Stimulated activated CD4-positive, alpha-beta T cell treated with anti-CD3 and anti-CD28 coated beads, Interleukin-15, amount 100 ng/mL, for 24 hours (primary cell): Measurements from ENCODE around the gene ZNF700.
"Not testable (repeated sequence)": the region's sequence is repeated elsewhere in the genome, so short reads cannot be mapped to it uniquely, and the experiment has no call there.

Experiments used
- DNase-seq: peaks from one replicate; pipeline ENCODE4 v3.0.0-alpha.2; 2020

ZNF700 gene

DNA sequence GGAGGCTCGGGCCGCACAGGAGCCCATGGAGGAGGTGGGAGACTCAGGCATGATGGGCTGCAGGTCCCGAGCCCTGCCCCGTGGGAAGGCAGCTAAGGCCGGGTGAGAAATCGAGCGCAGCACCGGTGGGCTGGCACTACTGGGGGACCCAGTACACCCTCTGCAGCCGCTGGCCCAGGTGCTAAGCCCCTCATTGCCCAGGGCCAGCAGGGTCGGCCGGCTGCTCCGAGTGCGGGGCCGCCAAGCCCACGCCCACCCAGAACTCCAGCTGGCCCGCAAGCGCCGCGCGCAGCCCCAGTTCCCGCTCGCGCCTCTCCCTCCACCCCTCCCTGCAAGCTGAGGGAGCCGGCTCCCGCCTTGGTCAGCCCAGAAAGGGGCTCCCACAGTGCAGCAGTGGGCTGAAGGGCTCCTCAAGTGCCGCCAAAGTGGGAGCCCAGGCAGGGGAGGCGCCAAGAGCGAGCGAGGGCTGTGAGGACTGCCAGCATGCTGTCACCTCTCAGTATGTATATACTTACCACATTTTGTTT is 16.5 kb downstream of the ZNF700 start:
- DNase-seq: not testable (repeated sequence)

DNA sequence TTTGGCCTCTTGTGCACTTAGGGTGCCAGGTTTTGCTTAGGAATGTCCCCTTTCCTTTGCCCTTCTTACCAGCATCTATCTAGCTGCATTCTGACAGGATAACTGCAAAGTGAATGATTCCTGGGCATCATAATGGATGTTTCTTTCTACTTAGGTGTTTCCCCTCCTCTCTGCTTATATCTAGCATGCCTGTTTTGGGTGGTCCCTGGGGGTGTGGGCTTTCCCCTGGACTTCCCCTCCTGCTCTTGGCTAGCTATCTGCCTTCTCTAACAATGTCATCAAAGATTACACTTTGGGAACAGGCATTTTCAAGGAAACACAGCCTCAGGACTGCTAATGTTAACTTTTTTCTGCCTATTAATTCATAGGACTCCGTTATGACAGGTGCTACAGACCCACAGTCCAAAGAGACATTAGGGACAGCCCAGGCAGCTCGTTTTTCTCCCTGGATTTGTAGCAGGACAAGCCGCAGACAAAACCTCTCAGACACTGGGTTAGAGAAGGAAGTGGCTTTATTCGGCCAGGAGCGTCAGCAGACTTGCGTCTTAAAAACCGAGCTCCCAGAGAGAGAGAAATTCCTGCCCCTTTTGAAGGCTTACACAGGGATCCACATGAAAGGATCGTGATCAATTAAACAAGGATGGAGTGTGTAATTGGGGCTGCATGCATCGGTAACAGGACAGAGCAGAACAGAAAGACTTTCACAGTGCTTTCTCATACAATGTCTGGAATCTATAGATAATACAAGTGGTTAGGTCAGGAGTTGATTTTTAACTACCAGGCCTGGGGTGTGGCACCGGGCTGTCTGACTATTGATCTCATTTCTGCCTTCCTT is 17.3 kb downstream of the ZNF700 start:
- DNase-seq: no peak

DNA sequence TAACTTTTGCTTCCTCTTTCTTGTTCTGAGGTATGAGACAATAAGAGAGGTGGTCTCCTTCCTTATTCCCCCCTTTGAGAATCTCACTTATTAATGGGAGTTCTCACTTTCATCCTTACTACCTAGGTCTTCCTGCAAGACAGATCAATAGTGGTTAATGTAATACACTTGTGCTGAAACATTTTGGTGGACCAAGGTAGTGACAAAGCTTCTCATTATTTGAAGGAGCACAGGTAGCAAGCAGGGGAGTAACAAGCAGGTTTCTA is 17.9 kb downstream of the ZNF700 start:
- DNase-seq: no peak

DNA sequence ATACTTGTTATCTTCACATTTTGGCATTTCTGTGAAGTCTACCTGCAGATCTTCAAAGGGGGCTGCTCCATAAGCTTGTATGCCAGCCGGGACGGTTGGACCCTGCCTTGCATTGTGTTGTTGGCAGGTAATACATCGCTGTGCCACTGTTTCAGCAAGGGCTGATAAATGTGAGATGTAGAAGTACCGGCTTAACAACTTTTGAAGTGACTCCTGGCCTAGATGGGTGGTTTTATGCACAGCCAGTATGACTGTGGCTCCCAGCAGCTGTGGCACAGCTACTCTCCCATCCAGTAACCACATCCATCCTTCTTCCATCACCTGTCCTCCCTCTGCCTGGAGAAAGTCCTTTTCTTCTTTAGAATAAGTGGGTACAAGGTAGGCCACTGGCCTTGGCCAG is 19.7 kb downstream of the ZNF700 start:
- no peak for DNase-seq

DNA sequence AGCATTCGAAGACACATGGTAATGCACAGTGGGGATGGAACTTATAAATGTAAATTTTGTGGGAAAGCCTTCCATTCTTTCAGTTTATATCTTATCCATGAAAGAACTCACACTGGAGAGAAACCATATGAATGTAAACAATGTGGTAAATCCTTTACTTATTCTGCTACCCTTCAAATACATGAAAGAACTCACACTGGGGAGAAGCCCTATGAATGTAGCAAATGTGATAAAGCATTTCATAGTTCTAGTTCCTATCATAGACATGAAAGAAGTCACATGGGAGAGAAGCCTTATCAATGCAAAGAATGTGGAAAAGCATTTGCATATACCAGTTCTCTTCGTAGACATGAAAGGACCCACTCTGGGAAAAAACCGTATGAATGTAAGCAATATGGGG is 23.7 kb downstream of the ZNF700 start:
- DNase-seq: no peak

DNA sequence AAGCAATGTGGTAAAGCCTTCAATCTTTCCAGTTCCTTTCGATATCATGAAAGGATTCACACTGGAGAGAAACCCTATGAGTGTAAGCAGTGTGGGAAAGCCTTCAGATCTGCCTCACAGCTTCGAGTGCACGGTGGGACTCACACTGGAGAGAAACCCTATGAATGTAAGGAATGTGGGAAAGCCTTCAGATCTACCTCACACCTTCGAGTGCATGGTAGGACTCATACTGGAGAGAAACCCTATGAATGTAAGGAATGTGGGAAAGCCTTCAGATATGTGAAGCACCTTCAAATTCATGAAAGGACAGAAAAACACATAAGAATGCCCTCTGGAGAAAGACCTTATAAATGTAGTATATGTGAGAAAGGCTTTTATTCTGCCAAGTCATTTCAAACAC is 24.3 kb downstream of the ZNF700 start:
- no peak for DNase-seq

DNA sequence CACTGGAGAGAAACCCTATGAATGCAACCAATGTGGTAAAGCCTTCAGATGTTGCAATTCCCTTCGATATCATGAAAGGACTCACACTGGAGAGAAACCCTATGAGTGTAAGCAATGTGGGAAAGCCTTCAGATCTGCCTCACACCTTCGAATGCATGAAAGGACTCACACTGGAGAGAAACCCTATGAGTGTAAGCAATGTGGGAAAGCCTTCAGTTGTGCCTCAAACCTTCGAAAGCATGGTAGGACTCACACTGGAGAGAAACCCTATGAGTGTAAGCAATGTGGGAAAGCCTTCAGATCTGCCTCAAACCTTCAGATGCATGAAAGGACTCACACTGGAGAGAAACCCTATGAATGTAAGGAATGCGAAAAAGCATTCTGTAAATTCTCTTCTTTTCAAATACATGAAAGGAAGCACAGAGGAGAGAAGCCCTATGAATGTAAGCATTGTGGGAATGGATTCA is 24.7 kb downstream of the ZNF700 start:
- not testable (repeated sequence) for DNase-seq

DNA sequence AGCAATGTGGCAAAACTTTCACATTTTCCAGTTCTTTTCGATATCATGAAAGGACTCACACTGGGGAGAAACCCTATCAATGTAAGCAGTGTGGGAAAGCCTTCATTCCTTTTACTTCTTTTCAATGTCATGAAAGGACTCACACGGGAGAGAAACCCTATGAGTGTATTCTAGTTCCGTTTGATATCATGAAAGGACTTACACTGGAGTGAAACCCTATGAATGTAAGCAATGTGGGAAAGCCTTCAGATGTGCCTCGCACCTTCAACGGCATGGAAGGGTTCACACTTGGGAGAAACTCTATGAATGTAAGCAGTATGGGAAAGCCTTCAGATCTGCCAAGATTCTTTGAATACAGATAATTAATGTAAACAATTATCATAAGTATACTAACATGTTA is 25.4 kb downstream of the ZNF700 start:
- DNase-seq: no peak

DNA sequence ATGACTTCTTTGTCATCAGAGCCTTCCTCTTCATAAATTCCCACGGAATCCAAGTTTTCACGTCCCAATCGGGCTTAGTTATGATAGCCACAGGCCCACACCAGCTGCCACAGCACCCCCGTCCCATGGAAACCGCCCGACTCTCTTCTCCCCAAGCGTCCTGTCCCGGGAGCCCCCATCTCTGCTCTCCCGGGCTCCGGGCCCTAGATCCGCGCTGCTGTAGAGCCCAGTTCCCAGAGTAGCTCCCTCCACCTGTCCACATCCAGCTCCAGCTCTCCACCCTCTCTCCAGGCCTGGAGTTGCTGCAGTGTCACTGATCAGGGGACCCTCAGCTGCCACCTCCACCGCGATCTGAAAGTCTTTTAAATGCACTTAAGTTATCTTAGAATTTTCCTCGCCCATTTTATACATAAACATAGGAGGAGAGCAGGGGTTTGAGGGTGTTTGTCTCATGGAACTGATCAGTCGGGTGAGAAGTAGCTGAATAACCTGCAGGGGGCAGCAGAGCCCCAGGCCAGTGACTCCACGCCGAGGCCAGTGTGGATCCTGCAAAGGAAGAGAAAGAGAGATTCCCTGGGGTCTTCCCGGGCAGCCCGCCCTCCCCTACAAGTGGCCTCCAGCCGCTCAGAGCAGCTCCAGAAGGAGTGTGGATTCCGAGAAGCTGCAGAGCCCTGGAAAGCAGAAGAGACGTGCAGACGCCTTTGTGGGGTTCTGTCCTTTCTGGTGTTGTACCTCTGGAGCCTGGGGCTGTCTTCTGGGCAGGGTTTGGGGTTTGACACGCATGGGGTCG is 38.9 kb downstream of the ZNF700 start:
- peak; percentile 81 for DNase-seq

DNA sequence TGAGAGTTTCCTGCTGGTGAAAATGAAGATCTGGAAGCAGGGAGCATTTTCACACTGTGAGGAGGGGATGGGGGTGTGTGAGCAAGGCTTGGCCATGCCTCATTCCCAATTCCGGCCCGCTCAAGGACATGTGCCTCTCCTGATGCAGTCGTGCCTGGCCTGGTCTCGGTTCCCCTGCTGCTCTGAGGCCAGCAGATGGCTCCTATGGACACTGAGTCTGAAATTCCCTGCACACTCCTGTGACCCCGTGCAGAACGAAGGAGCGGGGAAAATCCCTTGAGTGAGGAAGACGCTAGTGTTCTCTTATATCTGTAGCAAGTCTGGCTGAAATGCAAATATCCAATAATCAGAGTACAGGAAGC is 39.6 kb downstream of the ZNF700 start:
- DNase-seq: no peak

DNA sequence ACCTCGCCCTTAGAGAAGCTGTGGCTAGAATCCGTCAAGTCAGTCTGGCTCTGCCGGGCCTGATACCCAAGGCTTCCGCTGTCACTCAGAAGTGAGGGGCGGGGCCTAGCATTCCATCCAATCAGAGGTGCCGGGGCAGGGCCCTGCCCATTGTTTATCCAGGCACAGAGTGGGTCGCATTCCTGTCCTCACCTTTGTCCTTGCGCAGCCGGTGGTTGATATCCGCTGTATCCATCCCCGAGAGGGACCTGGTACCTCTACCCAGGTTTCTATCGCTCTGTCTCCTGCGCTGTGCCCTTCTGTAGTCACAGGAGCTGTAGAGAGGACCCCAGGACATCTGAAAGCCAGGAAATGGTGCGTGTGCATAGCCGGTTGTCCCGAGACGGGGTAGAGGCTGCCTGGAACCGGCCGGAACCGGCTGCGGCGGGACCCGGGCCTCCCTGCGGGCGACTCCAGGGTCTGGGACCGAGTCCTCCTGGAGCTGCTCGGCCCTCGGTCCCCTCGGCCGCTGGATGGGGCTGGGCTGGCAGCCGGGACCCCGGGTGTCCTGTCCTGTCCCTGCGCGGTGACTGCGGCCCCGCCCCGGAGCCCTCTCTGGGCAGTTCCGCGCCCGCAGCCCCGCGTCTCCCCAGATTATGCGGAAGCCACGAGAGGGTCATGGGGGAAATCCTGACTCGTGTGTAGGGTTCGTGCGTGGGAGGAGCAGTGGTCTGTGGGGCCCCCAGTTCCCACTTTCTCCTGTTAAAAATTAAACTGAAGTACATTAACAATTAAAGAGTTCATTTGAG is 40.1 kb downstream of the ZNF700 start, which contains the start of gene ZNF763:
Gene ZNF763, plus strand, starts transcription at position 183 of the 788 bp plus-strand sequence. Its CDS starts 169 bp downstream, at position 352.
- peak; percentile 94 for DNase-seq

DNA sequence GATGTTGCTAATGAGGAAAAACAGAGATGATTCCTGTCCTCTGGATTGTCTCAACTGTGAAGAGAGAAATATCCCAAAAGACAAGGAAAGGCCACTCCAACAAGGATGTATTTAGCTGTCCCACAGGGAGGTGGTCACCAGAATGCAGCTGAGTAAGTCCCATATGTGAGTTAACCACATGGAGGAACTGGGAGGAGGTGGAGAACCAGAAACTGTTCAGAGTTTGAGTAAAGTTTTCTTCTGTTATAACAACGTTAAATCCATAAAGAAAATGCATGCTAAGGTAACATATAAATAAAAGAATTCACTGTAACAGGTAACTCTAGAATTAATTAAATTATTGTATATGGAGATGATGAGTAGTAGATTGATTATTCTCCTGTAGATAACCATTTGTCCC is 45.3 kb downstream of the ZNF700 start:
- no peak for DNase-seq

DNA sequence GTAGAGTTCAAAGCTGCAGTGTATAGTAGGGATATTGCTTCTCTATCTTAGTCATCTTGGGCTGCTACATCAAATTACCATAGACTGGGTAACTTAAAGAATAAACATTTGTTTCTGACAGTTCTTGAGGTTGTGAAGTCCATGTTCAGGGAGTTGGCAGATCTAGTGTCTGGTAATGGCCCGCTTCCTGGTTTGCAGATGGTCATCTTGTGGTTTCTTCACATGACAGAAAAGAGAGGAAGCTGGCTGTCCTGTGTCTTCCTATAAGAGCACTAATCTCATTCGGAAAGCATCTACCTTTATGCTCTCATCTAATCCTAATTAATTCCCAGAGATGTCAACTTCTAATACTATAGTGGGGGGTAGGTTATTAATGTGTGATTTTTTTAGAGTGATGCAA is 46.1 kb downstream of the ZNF700 start:
- DNase-seq: no peak

DNA sequence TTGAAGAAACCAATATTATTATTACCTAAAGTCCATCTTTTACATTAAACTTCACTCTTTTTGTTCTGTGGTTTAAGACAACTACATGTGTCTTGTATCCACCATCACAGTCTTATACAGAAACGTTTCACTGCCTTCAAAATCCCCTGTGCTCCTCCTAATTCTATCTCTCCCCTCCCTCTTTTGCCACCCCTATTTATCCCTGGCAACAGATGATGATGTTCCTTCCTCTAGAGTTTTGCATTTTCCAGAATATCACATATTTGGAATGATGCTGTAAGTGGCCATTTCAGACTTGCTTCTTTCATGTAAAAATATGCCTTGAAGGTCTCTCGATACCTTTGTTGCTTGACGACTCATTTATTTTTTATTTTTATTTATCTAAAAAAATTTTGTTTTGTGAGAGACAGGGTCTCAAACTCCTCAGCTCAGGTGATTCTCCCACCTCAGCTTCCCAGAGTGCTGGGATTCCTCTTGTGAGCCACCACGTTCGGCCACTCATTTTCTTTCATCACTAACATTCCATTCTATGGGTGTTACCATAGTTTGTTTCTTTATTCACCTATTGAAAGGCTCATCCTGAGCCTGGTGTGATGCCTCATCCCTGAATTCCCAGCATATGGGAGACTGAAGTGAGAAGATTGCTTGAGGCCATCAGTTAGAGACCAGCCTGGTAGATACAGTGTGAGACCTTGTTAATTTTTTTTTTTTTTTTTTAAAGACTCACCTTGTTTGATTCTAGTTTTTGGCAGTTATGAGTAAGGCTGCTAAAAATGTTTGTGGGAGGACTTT is 48.3 kb downstream of the ZNF700 start:
- DNase-seq: no peak

DNA sequence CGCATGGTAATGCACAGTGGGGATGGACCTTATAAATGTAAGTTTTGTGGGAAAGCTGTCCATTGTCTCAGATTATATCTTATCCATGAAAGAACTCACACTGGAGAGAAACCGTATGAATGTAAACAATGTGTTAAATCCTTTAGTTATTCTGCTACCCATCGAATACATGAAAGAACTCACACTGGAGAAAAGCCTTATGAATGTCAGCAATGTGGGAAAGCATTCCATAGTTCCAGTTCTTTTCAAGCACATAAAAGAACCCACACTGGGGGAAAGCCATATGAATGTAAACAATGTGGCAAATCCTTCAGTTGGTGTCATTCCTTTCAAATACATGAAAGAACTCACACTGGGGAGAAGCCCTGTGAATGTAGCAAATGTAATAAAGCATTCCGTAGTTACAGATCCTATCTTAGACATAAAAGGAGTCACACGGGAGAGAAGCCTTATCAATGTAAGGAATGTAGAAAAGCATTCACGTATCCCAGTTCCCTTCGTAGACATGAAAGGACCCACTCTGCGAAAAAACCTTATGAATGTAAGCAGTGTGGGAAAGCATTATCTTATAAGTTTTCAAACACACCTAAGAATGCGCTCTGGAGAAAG is 53.7 kb downstream of the ZNF700 start:
- no peak for DNase-seq

DNA sequence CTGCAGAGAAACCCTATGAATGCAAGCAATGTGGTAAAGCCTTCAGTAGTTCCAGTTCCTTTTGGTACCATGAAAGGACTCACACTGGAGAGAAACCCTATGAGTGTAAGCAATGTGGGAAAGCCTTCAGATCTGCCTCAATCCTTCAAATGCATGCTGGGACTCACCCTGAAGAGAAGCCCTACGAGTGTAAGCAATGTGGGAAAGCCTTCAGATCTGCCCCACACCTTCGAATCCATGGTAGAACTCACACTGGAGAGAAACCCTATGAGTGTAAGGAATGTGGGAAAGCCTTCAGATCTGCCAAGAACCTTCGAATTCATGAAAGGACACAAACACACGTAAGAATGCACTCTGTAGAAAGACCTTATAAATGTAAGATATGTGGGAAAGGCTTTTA is 54.6 kb downstream of the ZNF700 start:
- DNase-seq: no peak

DNA sequence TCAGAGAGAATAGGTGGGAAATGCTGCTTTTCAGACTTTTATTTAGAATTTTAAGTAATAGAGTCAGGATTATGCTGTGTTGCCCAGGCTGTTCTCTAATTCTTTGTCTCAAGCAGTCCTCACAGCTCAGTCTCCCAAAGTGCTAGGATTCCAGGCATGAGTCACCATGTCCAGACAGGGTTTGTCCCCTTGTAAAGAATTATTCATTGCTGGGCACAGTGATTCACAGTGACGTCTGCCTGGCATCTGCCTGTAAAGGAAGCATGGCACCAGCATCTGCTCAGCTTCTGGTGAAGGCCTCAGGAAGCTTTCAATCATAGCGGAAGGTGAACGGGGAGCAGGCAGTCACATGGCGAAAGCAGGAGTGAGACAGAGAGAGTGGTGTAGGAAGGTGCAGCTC is 57.6 kb downstream of the ZNF700 start:
- no peak for DNase-seq

DNA sequence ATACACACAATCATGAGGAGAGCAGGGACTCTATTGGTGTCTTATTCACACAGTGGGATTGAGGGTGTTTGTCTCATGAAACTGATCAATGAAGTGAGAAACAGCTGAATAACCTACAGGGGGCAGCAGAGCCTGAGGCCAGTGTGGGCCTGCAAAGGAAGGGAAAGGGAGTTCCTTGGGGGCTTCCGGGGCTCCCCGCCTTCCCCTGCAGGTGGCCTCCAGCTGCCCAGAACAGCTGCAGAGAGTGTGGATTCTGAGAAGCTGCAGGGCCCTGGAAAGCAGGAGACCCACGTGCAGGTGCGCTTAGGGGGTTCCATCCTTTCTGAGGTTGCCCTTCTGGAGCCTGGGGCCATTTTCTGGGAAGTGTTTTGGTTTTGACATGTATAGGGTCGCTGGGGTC is 60.1 kb downstream of the ZNF700 start:
- DNase-seq: peak; percentile 19

DNA sequence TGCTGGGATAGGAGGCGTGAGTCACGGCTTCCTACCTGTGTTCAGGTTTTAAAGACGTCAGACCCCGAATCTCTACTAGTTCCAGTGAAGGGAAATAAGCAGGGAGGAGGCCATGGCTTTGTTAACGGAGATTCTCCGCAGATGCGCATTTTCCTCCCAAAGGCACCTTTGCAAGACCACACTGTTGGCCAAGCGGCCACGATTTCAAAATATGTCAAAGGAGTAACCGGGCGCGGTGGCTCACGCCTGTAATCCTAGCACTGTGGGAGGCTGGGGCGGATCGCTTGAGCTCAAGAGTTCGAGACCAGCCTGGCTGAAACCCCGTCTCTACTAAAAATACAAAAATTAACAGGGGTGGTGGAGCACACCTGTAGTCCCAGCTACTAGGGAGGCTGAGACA is 61.8 kb downstream of the ZNF700 start:
- no peak for DNase-seq

DNA sequence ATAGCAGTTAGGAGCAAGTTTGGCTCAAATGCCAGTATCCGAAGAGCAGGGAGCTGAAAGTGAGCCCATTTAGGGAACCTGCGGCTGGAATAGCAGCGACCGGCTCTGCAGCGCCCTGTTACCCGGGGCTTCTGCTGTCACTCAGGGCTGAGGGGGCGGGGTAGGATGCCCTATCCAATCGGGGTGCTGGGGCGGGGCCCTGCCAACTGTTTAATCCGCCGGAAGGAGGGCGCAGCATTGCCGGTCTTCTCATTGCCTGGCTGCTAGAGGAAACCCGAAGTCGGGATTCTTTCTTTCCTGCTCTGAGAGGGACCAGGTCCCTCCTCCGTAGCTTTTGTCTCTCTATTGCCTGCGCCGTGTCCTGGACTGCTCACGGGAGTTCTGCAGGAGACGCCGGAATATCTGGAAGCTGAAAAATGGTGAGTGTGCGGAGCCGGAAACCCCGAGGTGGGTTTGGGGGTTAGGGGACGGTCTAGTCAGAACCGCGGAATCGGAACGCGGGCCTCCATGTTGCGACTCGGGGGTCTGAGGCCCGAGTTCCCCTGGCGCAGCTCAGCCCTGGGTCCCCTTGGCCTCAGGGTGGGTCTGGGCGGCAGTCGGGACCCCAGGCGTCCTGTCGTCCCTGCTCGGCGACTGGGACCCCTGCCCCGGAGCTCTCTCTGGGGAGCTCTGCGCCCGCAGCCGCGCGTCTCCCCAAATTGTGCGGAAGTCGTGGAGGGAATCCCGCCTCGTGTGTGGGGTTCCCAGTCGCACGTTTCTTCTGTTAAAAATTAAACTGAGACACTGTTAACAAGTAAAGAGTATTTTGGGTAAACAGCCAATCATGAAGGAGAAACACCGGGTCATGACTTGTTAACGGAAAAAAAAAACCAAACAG is 62.7 kb downstream of the ZNF700 start:
- peak; percentile 99 for DNase-seq

DNA sequence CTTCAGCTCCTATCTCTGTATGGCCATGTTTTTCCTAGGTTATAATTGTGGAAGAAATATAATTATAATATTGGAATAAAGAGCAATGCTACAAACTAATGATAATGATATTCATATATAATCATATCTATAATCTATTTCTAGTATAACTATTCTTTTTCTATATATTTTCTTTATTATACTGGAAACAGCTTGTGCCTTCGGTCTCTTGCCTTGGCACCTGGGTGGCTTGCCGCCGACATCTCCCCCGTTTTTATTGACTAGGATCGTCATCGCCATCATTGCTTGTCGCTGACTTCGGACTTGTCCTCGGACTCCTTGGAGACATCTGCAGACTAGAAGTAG is 64.2 kb downstream of the ZNF700 start:
- no peak for DNase-seq
